H9 (cell line): ENCODE data around the gene DYNLT4. TPM values are rescaled to one million over a fixed set of nuclear protein-coding genes. Genes with fewer than 3 reads are reported as not detected.

Experiments used
- DNase-seq: peaks from one replicate; pipeline ENCODE4 v3.0.0-alpha.2; 2017
- H2AFZ ChIP-seq: one replicate; pipeline ENCODE4 v1.6.1; 2013; ENCODE audit warnings: mild to moderate bottlenecking, low read length, control low read depth, moderate library complexity
- H2AK5ac ChIP-seq: 2 replicates; pipeline ENCODE4 v1.6.1; 2013; ENCODE audit warnings: low read length, control low read depth, mixed read lengths; ENCODE audit not compliant: insufficient read length
- H2BK120ac ChIP-seq: one replicate; pipeline ENCODE4 v1.6.1; 2013; ENCODE audit warnings: low read depth, mild to moderate bottlenecking, low read length, control low read depth, inconsistent platforms; ENCODE audit not compliant: poor library complexity, severe bottlenecking
- H2BK12ac ChIP-seq: 2 replicates; pipeline ENCODE4 v1.6.1; 2013; ENCODE audit warnings: low read length, control low read depth, mixed read lengths, low read depth; ENCODE audit not compliant: insufficient read length
- H2BK15ac ChIP-seq: 2 replicates; pipeline ENCODE4 v1.6.1; 2013; ENCODE audit warnings: low read depth, low read length, control low read depth
- H2BK20ac ChIP-seq: one replicate; pipeline ENCODE4 v1.6.1; 2013; ENCODE audit warnings: low read depth, mild to moderate bottlenecking, low read length, control low read depth, inconsistent platforms; ENCODE audit not compliant: poor library complexity, severe bottlenecking
- H2BK5ac ChIP-seq: 2 replicates; pipeline ENCODE4 v1.6.1; 2013; ENCODE audit warnings: low read length, control low read depth, mixed read lengths; ENCODE audit not compliant: insufficient read length
- H3K14ac ChIP-seq: 2 replicates; pipeline ENCODE4 v1.6.1; 2013; ENCODE audit warnings: low read length, control low read depth; ENCODE audit not compliant: insufficient read depth
- H3K18ac ChIP-seq: 2 replicates; pipeline ENCODE4 v1.6.1; 2013; ENCODE audit warnings: low read depth, mild to moderate bottlenecking, mixed read lengths, low read length, control low read depth; ENCODE audit not compliant: insufficient read length
- H3K23ac ChIP-seq: 2 replicates; pipeline ENCODE4 v1.6.1; 2013; ENCODE audit warnings: low read length, control low read depth, mixed read lengths, low read depth; ENCODE audit not compliant: insufficient read length
- H3K23me2 ChIP-seq: 2 replicates; pipeline ENCODE4 v1.6.1; 2013; ENCODE audit warnings: low read depth, mild to moderate bottlenecking, mixed read lengths, low read length, control low read depth; ENCODE audit not compliant: insufficient read length, poor library complexity, severe bottlenecking
- H3K27ac ChIP-seq: 2 replicates; pipeline ENCODE4 v1.5.1; 2013; ENCODE audit warnings: low read length, control low read depth, mixed read lengths, low read depth; ENCODE audit not compliant: insufficient read length
- H3K27me3 ChIP-seq: 2 replicates; pipeline ENCODE4 v1.6.1; 2013; ENCODE audit warnings: low read length, control low read depth, inconsistent platforms; ENCODE audit not compliant: insufficient read depth
- H3K4ac ChIP-seq: 2 replicates; pipeline ENCODE4 v1.6.1; 2013; ENCODE audit warnings: low read depth, mild to moderate bottlenecking, control low read depth, inconsistent platforms, low read length, moderate library complexity
- H3K4me1 ChIP-seq: 2 replicates; pipeline ENCODE4 v1.6.1; 2013; ENCODE audit warnings: low read length, control low read depth, inconsistent platforms; ENCODE audit not compliant: insufficient read depth
- H3K4me2 ChIP-seq: 2 replicates; pipeline ENCODE4 v1.6.1; 2013; ENCODE audit warnings: low read length, control low read depth, mixed read lengths; ENCODE audit not compliant: insufficient read length, insufficient read depth
- H3K56ac ChIP-seq: 2 replicates; pipeline ENCODE4 v1.6.1; 2013; ENCODE audit warnings: low read depth, mild to moderate bottlenecking, mixed read lengths, low read length, control low read depth; ENCODE audit not compliant: insufficient read length
- H3K79me1 ChIP-seq: 2 replicates; pipeline ENCODE4 v1.6.1; 2013; ENCODE audit warnings: low read depth, mild to moderate bottlenecking, moderate library complexity, low read length, control low read depth, inconsistent platforms; ENCODE audit not compliant: insufficient read depth, poor library complexity, severe bottlenecking
- H3K79me2 ChIP-seq: 2 replicates; pipeline ENCODE4 v1.6.1; 2013; ENCODE audit warnings: low read length, control low read depth, inconsistent platforms; ENCODE audit not compliant: insufficient read depth
- H3K9ac ChIP-seq: 2 replicates; pipeline ENCODE4 v1.6.1; 2013; ENCODE audit warnings: low read length, control low read depth, mixed read lengths; ENCODE audit not compliant: insufficient read length; ENCODE audit errors: extremely low read depth
- H3K9me3 ChIP-seq: one replicate; pipeline ENCODE4 v1.6.1; 2013; ENCODE audit warnings: low read depth, low read length, inconsistent platforms; ENCODE audit not compliant: control insufficient read depth
- H3T11ph ChIP-seq: one replicate; pipeline ENCODE4 v1.6.1; 2013; ENCODE audit warnings: mild to moderate bottlenecking, low read length, control low read depth, inconsistent platforms
- H4K20me1 ChIP-seq: one replicate; pipeline ENCODE4 v1.6.1; 2013; ENCODE audit not compliant: control insufficient read depth, insufficient read length, insufficient read depth
- H4K5ac ChIP-seq: 2 replicates; pipeline ENCODE4 v1.6.1; 2013; ENCODE audit warnings: low read depth, mild to moderate bottlenecking, mixed read lengths, low read length, control low read depth; ENCODE audit not compliant: insufficient read length
- H4K8ac ChIP-seq: replicated peaks from 2 replicates; pipeline ENCODE4 v1.6.1; 2013; ENCODE audit warnings: low read length, control low read depth, mixed read lengths, low read depth; ENCODE audit not compliant: insufficient read length
- H4K91ac ChIP-seq: 2 replicates; pipeline ENCODE4 v1.6.1; 2013; ENCODE audit warnings: low read depth, mild to moderate bottlenecking, moderate library complexity, mixed read lengths, low read length, control low read depth; ENCODE audit not compliant: insufficient read length
- H3K27ac Mint-ChIP-seq, 3 experiments: 2 replicates in 2 of 3; 3 replicates in 1 of 3; pipeline ENCODE4 v1.8.0; 2020 to 2021; ENCODE audit warnings: mixed read lengths in 3 of 3, mild to moderate bottlenecking in 1 of 3, moderate library complexity in 1 of 3
- H3K27me3 Mint-ChIP-seq: 2 replicates; pipeline ENCODE4 v1.8.0; 2021; ENCODE audit warnings: low read depth, mild to moderate bottlenecking, moderate library complexity, mixed read lengths
- H3K36me3 Mint-ChIP-seq, 3 experiments: 2 replicates in 2 of 3; 3 replicates in 1 of 3; pipeline ENCODE4 v1.8.0; 2020 to 2021; ENCODE audit warnings: low read depth in 3 of 3, mixed read lengths in 3 of 3; ENCODE audit not compliant: insufficient read depth in 1 of 3
- H3K4me1 Mint-ChIP-seq, 2 experiments: 2 replicates each; pipeline ENCODE4 v1.8.0; 2020; ENCODE audit warnings: mixed read lengths in 2 of 2
- H3K4me3 Mint-ChIP-seq, 2 experiments: 2 replicates in 1 of 2; 3 replicates in 1 of 2; pipeline ENCODE4 v1.8.0; 2020 to 2021; ENCODE audit warnings: mild to moderate bottlenecking in 2 of 2, mixed read lengths in 2 of 2, moderate library complexity in 1 of 2
- H3K9me3 Mint-ChIP-seq, 2 experiments: 2 replicates in 1 of 2; 3 replicates in 1 of 2; pipeline ENCODE4 v1.8.0; 2020; ENCODE audit warnings: mild to moderate bottlenecking in 2 of 2, mixed read lengths in 2 of 2, moderate library complexity in 1 of 2
- WGBS: extraction: QIAGEN DNeasy Blood & Tissue Kit; methylation state at CpG from one replicate; pipeline ENCODE4 v1.1.7; 2013; ENCODE audit warnings: missing lambda C conversion rate, low lambda C conversion rate, mixed read lengths; ENCODE audit not compliant: insufficient read length; ENCODE audit errors: extremely low coverage; 5-methylcytosine and 5-hydroxymethylcytosine counted together
- total RNA-seq: library from RNA; stranded (reverse); gene quantifications from 2 replicates; pipeline ENCODE4 v1.2.1, GENCODE V29; 2021
- TF ChIP-seq, protein P1 (sequence below): fragments of 200-600 bp; sonication (generic); conservative IDR thresholded peaks from 3 replicates; pipeline ENCODE4 v1.8.0; 2021; ENCODE audit warnings: antibody characterized with exemption, mild to moderate bottlenecking

The DYNLT4 gene
- total RNA-seq, 1 experiment from 2014 or later: not detected

DNA sequence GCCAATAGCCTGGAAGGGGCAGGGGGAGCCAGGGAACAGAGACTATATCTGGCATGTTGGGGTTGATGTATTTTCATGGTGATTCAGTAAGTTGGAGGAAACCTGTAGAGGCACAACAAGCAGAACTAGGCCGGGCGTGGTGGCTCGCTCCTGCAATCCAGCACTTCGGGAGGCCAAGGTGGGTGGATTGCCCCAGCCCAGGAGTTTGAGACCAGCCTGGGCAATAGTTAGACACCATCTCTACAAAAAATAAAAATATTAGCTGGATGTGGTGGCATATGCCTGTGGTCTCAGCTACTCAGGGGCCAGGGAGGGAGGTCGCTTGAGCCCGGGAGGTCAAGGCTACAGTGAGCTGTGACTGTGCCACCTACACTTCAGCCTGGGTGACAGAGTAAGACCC is 46.0 kb upstream of the DYNLT4 start:
- no peaks in the 10 kb centered on the region for H3K79me1 ChIP-seq
- H3K23ac ChIP-seq: no peak overlapping the region
- Mint-ChIP-seq H3K27ac (no peak overlapping the region), H3K9me3 (no peaks in the 10 kb centered on the region), H3K27me3 (no peaks in the 10 kb centered on the region), H3K4me1 (peaks cover 7 to 14% of the 10 kb centered on the region in 2 experiments; a peak in 3 of 4 replicates), H3K36me3 (peaks cover 0 to 13% (median 5%) of the 10 kb centered on the region in 3 experiments; a peak in 4 of 7 replicates), H3K4me3 (no peak overlapping the region; a peak in 1 of 5 replicates)
- H2BK12ac ChIP-seq: no peak overlapping the region
- WGBS: no CpG with 5 or more reads among the region's 6 CpGs
- no peak overlapping the region for H3T11ph ChIP-seq
- no peak for DNase-seq
- H4K8ac ChIP-seq: no peak overlapping the region
- no peak overlapping the region for H3K18ac ChIP-seq
- no peak overlapping the region for H2AK5ac ChIP-seq
- no peak overlapping the region for H3K4ac ChIP-seq
- no peaks in the 10 kb centered on the region for H4K20me1 ChIP-seq
- H2BK5ac ChIP-seq: no peak overlapping the region
- no peak overlapping the region for H4K5ac ChIP-seq
- H3K23me2 ChIP-seq: no peaks in the 10 kb centered on the region
- no peak overlapping the region for H4K91ac ChIP-seq
- H3K4me2 ChIP-seq: no peak overlapping the region
- H2BK15ac ChIP-seq: no peak overlapping the region
- no peaks in the 10 kb centered on the region for H3K27me3 ChIP-seq
- H3K56ac ChIP-seq: no peak overlapping the region
- no peak overlapping the region for H3K14ac ChIP-seq
- H2BK20ac ChIP-seq: no peak overlapping the region
- no peaks in the 10 kb centered on the region for H3K4me1 ChIP-seq
- no peak overlapping the region for H2AFZ ChIP-seq
- no peaks in the 10 kb centered on the region for H3K9me3 ChIP-seq
- no peaks in the 10 kb centered on the region for H3K79me2 ChIP-seq
- no peak overlapping the region for H3K9ac ChIP-seq
- TF ChIP-seq, protein P1, sequence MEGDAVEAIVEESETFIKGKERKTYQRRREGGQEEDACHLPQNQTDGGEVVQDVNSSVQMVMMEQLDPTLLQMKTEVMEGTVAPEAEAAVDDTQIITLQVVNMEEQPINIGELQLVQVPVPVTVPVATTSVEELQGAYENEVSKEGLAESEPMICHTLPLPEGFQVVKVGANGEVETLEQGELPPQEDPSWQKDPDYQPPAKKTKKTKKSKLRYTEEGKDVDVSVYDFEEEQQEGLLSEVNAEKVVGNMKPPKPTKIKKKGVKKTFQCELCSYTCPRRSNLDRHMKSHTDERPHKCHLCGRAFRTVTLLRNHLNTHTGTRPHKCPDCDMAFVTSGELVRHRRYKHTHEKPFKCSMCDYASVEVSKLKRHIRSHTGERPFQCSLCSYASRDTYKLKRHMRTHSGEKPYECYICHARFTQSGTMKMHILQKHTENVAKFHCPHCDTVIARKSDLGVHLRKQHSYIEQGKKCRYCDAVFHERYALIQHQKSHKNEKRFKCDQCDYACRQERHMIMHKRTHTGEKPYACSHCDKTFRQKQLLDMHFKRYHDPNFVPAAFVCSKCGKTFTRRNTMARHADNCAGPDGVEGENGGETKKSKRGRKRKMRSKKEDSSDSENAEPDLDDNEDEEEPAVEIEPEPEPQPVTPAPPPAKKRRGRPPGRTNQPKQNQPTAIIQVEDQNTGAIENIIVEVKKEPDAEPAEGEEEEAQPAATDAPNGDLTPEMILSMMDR: no peak
- no peak overlapping the region for H2BK120ac ChIP-seq
- H3K27ac ChIP-seq: no peak overlapping the region
